ENCODE data around the gene RYR2.
"Not testable (repeated sequence)": the region's sequence is repeated elsewhere in the genome, so short reads cannot be mapped to it uniquely, and the experiment has no call there.

Gene RYR2

GRCh38 chr1:237795558-237795957 is 753.6 kb downstream of the RYR2 start:
- no peak for DNase-seq (ENCODE audit: low read depth in 1 of 2, low spot score in 1 of 2)
- TF ChIP-seq JUND (IDR thresholded peaks at IDR 0.05; ENCODE audit: low read depth): no peak
- in situ Hi-C loops (cut with HindIII; ENCODE audit: low pct_unique_long_range_greater_than_20kb, low sequenced_read_pairs): no loop called here

DNA sequence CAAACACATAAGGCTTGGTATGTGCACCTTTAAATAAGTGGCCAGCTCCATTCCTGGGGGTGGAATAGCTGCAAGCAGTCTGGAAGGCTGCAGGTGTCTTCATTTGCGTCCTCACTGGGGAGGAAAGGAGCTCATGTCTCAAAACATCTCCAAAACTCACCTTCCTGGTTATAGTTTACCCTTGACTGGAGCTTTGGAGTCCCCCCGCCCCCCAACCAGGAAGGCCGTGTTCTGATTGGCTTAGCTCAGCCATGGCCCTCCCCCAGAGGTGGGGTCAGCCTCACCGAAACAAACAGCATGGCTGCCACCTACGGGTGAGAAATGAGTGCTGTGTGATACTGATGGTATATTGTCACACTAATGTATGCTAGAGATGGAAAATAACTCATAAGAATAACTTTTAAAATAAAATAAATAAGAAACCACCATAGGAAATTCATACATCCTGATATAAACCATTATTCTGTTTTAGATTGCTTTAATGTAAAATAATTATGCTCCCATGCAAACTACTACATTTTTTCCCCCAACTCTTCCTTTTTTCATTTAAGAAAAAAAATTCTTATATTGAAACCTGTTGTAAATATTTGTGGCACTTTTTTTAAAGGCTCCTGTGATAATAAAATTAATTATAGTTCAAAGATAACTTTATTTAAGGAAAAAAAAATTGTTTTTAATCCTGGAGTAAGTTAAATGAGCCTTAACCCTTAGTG is 757.9 kb downstream of the RYR2 start:
- peak; percentile 78 to 95 for DNase-seq (ENCODE audit: low read depth in 1 of 2, low spot score in 1 of 2)
- in situ Hi-C loops (cut with HindIII; ENCODE audit: low pct_unique_long_range_greater_than_20kb, low sequenced_read_pairs): no loop called here
- no peak for TF ChIP-seq JUND (IDR thresholded peaks at IDR 0.05; ENCODE audit: low read depth)

DNA sequence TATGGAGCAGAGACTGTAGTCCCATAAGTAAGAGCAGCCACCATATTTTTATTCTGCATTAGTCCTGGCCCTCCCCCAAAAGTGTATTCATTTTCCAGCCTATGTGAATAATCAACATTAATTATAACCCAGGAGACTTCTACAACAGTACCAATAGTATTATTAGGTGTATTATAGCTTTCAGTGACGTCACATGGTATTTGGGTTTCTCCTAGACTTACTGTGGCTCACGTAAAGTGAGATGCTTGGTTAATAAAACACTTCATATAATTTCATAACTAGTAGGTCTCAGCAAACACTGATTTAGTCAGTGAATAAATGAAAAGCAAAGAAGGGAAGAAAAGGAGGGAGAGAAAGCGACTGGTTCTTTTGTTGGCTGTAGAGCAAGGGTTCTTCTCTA is 762.5 kb downstream of the RYR2 start:
- TF ChIP-seq JUND (IDR thresholded peaks at IDR 0.05; ENCODE audit: low read depth): no peak
- no peak for DNase-seq (ENCODE audit: low read depth in 1 of 2, low spot score in 1 of 2)
- in situ Hi-C loops (cut with HindIII; ENCODE audit: low pct_unique_long_range_greater_than_20kb, low sequenced_read_pairs): no loop called here

DNA sequence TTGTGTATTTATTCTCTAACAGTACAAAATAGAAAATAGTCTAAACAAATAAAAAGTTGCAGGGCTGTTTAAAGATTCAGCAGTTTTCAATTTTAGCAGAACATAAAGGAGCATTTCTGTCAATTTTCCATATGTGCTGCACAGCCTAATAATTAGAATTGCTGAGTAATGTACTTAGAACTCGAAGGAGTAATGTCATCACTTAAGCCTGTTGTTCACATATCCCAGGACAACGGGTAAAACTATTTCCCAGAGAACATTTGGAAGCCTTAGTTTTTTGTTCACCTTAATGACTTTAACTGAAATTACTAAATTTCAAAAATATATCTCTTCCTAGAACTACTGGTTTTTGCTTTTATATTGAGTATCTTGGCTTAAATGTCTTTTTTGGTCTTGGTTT is 767.1 kb downstream of the RYR2 start:
- in situ Hi-C loops (cut with HindIII; ENCODE audit: low pct_unique_long_range_greater_than_20kb, low sequenced_read_pairs): no loop called here
- no peak for TF ChIP-seq JUND (IDR thresholded peaks at IDR 0.05; ENCODE audit: low read depth)
- no peak for DNase-seq (ENCODE audit: low read depth in 1 of 2, low spot score in 1 of 2)

- in situ Hi-C loops (cut with HindIII; ENCODE audit: low pct_unique_long_range_greater_than_20kb, low sequenced_read_pairs): no loop called here
- DNase-seq (ENCODE audit: low read depth in 1 of 2, low spot score in 1 of 2): no peak
- no peak for TF ChIP-seq JUND (IDR thresholded peaks at IDR 0.05; ENCODE audit: low read depth)
Measured at GRCh38 chr1:237811633-237812032, 769.6 kb downstream of the RYR2 start.

DNA sequence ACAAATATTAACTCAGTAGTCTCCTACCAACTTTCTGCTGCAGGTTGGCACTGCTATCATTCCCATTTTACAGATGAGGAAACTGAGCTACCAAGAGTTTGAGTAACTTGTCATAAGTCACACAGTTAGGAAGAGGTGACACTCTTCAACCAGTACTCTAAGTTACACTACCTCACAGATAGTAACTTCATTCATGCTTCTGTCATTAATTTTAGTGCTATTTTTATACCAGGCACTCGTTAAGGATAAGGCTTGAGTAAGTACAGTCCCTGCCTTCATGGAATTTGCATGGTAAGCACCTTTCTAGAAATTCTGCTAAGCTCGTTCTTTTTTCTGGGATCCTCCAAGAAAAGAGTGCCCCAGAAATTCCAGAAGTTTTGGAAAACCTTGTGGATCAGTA is 770.1 kb downstream of the RYR2 start:
- no peak for DNase-seq (ENCODE audit: low read depth in 1 of 2, low spot score in 1 of 2)
- in situ Hi-C loops (cut with HindIII; ENCODE audit: low pct_unique_long_range_greater_than_20kb, low sequenced_read_pairs): no loop called here
- TF ChIP-seq JUND (IDR thresholded peaks at IDR 0.05; ENCODE audit: low read depth): no peak

- TF ChIP-seq JUND (IDR thresholded peaks at IDR 0.05; ENCODE audit: low read depth): no peak
- in situ Hi-C loops (cut with HindIII; ENCODE audit: low pct_unique_long_range_greater_than_20kb, low sequenced_read_pairs): no loop called here
- peak in 1 of 2 experiments; percentile 31 for DNase-seq (ENCODE audit: low read depth in 1 of 2, low spot score in 1 of 2)
Measured at GRCh38 chr1:237814319-237814924, 772.4 kb downstream of the RYR2 start.

- TF ChIP-seq JUND (IDR thresholded peaks at IDR 0.05; ENCODE audit: low read depth): no peak
- in situ Hi-C loops (cut with HindIII; ENCODE audit: low pct_unique_long_range_greater_than_20kb, low sequenced_read_pairs): no loop called here
- DNase-seq (ENCODE audit: low read depth in 1 of 2, low spot score in 1 of 2): no peak
Measured at GRCh38 chr1:237817277-237817676, 775.3 kb downstream of the RYR2 start.

GRCh38 chr1:237820634-237821033 is 778.6 kb downstream of the RYR2 start:
- in situ Hi-C loops (cut with HindIII; ENCODE audit: low pct_unique_long_range_greater_than_20kb, low sequenced_read_pairs): not testable (repeated sequence)
- DNase-seq (ENCODE audit: low read depth in 1 of 2, low spot score in 1 of 2): peak in 1 of 2 experiments; percentile 19

GRCh38 chr1:237832858-237833257 is 790.9 kb downstream of the RYR2 start:
- in situ Hi-C loops (cut with HindIII; ENCODE audit: low pct_unique_long_range_greater_than_20kb, low sequenced_read_pairs): no loop called here

GRCh38 chr1:237834048-237834447 is 792.1 kb downstream of the RYR2 start:
- DNase-seq (ENCODE audit: low read depth in 1 of 2, low spot score in 1 of 2): no peak
- in situ Hi-C loops (cut with HindIII; ENCODE audit: low pct_unique_long_range_greater_than_20kb, low sequenced_read_pairs): no loop called here
- no peak for TF ChIP-seq JUND (IDR thresholded peaks at IDR 0.05; ENCODE audit: low read depth)

More at GRCh38 chr1:237832858-237833257, 790.9 kb downstream of the RYR2 start:
- DNase-seq (ENCODE audit: low read depth in 1 of 2, low spot score in 1 of 2): no peak
- no peak for TF ChIP-seq JUND (IDR thresholded peaks at IDR 0.05; ENCODE audit: low read depth)

- no peak for TF ChIP-seq JUND (IDR thresholded peaks at IDR 0.05; ENCODE audit: low read depth)
- in situ Hi-C loops (cut with HindIII; ENCODE audit: low pct_unique_long_range_greater_than_20kb, low sequenced_read_pairs): no loop called here
- DNase-seq (ENCODE audit: low read depth in 1 of 2, low spot score in 1 of 2): no peak
Measured at GRCh38 chr1:237834461-237834860, 792.5 kb downstream of the RYR2 start.

- in situ Hi-C loops (cut with HindIII; ENCODE audit: low pct_unique_long_range_greater_than_20kb, low sequenced_read_pairs): no loop called here
- TF ChIP-seq JUND (IDR thresholded peaks at IDR 0.05; ENCODE audit: low read depth): no peak
- no peak for DNase-seq (ENCODE audit: low read depth in 1 of 2, low spot score in 1 of 2)
Measured at GRCh38 chr1:237838320-237838719, 796.3 kb downstream of the RYR2 start.
